ENCODE data around the gene RCC1.
"Not testable (repeated sequence)": the region's sequence is repeated elsewhere in the genome, so short reads cannot be mapped to it uniquely, and the experiment has no call there.

RCC1 gene

DNA sequence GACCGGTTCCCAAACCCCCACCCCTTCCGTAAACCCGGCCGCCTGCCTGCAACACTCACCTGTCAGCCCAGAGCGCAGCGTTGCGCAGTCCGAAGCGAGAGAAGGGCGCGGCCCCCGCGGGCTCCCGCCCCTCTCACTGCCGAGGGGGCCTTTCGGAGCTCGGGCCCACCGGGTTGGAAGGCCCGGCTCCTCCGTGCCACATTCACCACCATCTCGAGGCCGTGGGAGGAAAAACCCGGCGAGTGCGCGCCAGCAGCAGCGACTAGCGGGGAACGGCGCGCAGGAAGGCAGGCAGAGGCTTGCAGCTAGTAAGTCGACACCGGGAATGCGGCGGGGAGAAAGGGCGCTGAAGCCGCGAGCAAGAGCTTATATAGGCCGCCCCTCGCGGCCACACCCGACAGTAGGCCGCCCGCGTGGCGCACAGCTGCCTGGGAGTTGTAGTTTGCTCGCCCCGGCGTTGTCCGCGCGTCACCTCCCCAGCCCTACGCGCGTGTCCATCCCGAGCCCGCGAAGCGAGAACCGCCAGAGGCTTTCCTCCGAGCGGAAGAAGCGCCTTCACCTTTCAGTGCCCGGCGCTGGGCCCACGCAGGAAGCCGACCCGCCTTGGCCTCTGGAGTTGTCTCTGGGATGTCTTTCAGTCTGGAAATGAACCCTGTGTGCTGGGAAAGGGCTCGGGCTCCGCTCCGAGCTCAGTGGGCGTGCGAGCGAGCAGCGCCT lies 75.8 kb downstream of the RCC1 start:
- FAIRE-seq (peak; percentile 76), DNase-seq (ENCODE audit: insufficient read length, low spot score) (peak; percentile 76)

DNA sequence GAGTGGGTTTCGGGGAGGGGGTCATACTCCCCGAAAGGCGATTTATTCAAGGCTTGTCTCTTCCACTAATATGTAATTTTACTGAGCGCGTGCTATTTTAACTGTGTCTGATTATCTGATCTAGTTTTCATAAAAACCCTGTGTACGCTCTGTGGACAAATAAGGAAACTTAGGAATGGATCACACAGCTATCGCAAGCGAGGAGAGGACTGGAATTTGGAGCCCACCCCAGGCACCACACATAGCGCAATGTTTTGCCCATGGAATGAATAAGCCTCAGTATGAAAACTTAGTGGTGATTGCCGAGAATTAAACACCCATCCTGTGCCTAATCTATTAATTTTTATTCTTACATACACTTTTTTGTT lies 76.4 kb downstream of the RCC1 start:
- FAIRE-seq (peak; percentile 14), DNase-seq (ENCODE audit: insufficient read length, low spot score) (no peak)

DNA sequence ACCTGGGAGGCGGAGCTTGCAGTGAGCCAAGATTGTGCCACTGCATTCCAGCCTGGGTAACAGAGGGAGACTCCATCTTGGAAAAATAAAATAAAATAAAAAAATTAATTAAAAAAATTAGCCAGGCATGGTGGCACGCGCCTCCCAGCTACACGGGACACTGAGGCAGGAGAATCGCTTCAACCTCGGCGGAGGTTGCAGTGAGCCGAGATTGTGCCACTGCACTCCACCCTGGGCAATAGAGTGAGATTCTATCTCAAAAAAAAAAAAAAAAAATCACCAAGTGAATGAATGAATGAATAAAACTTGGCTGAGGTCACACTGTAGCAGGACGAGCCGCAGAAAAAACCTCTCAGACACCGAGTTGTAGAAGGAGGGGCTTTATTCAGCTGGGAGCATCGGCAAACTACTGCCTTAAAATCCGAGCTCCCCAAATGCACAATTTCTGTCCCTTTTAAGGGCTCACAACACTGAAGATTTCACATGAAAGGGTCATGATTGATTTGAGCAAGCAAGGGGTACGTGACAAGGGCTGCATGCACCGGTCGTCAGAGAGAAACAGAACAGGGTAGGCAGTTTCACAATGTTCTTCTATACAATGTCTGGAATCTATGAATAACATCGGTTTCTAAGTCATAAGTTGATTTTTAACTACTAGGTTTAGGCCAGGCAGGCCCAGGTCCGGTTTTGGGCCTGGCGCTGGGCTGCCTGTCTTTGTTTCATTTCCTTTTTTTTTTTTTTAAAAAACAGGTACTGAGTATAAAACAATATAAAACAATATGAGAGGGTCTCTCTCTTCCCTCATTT lies 80.9 kb downstream of the RCC1 start:
- FAIRE-seq: peak; percentile 87
- not testable (repeated sequence) for DNase-seq (ENCODE audit: insufficient read length, low spot score)

All from GM19239 (cell line).